HG03039 (cell line): ENCODE results near the gene SPATS2L.

Experiments used
- ATAC-seq: cut with Tn5 transposase; IDR thresholded peaks from one replicate; pipeline ENCODE4 v1.9.1; 2021; ENCODE audit warnings: mild to moderate bottlenecking, moderate library complexity; ENCODE audit not compliant: unreplicated experiment

The SPATS2L gene

DNA sequence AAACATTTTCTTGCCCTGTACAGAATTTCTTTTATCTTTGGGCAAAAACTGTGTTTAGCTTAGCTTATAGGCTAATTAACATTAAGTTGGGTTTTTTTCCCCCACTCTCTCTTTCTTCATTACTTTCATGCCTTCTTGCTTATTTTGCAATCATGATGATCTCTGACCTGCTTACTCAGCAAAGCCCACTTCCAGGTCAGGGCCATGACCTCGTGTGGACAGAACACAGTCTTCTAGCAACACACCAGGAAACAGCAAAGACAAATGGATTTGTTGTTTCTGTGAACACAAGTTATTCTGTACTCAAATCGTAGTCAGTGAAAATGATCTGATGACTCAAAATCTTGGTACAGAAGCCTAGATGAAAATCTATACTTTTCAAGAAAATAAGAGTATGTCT, 60.7 kb downstream of the SPATS2L start:
- no peak for ATAC-seq

- no peak for ATAC-seq
Observed at GRCh38 chr2:200369886-200370285, 63.4 kb downstream of the SPATS2L start.

GRCh38 chr2:200373231-200373630, 66.7 kb downstream of the SPATS2L start:
- no peak for ATAC-seq

DNA sequence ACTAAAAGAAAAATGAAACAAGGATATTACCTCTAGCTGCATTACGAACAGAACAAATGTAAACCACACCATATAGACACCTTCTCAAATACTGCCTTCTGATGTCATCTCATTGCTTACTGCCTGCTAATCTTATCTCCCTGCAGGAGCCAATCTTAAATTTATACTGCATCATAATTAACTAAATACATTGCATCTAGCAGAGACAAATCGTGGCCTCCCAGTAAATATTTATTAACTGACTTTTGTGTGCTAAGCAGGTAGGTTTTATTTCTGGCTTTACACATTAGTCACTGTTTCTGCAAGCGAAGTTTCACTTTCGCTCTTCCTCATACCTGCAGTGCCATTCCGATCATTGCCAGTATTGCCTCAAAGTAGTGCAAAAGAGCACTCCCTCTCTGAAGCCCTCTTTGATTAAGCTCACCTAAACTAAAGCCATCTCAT, 67.5 kb downstream of the SPATS2L start:
- ATAC-seq: peak; percentile 94

GRCh38 chr2:200376513-200377354, 70.2 kb downstream of the SPATS2L start:
- no peak for ATAC-seq

DNA sequence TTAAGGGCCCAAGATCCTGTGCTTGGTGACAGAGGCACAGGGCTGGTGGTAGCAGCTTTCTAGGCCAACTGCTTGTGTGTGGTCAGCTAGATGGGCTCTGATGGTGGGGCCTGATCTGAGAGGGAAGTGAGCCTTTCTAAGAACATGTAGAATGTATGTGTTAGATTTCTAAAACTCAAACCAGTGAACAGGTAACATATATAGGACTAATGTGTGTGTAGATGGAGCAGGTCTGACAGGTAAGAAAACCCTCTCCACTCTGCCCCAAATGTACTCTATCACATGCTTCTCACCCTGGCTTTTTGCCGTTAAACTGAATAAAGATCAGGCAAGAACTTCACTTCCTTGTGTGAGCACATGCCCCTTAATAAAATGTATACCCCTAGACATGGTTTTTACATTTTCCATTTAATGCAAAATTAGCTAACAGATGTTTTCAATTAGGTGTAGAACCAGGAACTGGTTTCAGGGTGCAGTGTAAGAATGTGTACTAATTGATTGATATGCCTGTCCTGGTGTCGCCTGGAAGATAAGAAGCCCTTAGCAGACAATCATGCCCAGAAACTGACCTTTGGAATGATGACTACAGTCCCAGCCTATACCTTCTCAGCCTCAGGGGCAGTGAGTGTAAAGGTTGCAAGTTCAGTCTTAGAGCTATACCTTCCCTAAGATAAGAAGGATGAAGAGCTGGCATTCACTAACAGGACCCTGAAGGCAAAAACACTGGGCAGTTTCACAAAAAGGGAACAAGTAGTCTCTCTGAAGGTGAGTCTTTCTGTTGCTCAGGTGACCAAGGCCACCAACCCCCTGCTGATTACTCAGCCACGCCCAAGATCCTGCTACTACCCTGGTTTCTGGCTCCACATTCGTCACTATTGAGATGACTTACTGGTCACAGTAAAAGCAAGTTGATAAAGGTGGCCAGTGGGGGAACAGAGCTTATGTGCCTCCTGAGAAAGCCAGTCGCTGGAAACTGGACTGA, 71.2 kb downstream of the SPATS2L start:
- ATAC-seq: no peak

DNA sequence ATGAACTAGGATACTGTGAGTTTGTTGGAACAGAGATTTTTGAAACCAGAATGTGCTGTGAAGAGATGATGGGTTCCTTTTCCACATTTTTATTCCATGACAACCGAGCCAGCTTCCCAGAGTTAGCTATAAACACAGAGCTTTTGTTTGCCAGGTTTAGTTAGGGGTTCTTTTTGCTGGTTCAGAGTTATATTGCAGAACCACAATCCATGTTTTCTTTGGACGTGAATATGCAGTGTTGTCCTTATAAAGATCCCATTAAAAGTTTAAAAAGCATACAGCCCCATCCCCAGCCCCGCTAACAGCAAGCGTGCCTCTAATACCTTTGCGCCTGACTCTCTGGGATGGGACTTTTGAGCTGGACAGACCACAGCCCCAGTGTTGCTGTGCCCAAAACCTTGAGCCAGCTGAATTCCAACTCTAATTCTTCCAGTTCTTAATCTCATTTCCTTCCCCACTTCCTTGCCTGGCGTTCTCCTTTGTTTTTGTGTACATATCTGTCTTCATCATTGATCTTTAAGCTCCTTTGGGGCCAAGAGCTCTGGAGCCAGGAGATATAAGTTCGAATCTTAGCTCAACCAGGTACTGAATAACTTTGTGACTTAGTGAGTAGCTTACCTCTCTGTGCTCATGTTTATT, 72.3 kb downstream of the SPATS2L start:
- ATAC-seq: no peak

GRCh38 chr2:200379481-200380090, 73.1 kb downstream of the SPATS2L start:
- no peak for ATAC-seq

- no peak for ATAC-seq
Observed at GRCh38 chr2:200380091-200380561, 73.6 kb downstream of the SPATS2L start.

DNA sequence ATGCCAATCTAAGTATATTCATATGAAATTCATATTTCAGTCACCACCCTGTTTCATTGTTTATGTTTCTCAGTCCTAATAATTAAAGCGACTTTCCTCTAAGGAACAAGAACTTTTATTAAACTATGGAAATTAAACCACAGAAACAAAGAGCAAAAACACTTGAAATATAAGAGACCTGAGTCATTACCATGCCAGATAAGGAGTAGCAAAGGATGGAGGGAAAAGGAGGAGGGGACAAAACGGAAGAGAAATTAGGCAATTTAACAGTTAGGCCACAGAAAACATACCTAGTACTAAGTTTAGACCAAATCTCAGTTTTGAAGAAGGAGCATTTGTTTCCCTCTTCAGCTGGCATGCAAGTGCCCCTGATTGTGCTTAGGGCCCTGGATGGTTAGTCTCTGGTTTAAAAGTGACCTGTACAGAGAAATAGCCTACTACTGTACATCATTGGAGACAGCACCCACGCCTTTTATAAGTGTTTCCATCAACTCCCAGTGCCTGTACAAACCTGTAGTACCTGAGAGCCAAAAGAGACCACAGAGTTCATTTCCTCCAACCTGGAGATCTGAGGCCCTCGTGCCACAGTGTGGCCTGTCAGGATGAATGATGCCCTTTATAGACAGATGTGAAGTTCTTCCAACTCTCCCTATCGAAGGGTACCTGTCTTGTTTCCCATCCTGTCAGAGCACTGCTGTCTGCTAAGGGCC, 74.5 kb downstream of the SPATS2L start:
- ATAC-seq: no peak

DNA sequence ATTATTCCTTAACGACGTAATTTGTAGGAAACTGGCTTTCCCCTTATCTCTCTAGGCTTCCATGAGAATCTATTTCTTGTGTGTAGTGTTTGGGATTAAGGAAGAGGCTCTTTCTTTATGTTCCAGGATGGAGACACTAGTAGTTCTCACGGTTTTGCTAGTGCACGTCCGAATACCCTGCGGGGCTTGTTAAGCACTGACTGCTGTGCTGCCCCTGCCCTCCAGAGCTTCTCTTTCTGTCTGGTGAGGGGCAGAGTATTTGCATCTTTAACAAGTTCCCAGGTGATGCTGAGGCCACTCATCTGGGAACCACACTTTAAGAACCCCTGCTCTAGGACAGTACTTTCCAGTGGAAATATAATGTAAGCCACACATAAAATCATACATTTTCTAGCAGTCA, 76.4 kb downstream of the SPATS2L start:
- ATAC-seq: no peak

DNA sequence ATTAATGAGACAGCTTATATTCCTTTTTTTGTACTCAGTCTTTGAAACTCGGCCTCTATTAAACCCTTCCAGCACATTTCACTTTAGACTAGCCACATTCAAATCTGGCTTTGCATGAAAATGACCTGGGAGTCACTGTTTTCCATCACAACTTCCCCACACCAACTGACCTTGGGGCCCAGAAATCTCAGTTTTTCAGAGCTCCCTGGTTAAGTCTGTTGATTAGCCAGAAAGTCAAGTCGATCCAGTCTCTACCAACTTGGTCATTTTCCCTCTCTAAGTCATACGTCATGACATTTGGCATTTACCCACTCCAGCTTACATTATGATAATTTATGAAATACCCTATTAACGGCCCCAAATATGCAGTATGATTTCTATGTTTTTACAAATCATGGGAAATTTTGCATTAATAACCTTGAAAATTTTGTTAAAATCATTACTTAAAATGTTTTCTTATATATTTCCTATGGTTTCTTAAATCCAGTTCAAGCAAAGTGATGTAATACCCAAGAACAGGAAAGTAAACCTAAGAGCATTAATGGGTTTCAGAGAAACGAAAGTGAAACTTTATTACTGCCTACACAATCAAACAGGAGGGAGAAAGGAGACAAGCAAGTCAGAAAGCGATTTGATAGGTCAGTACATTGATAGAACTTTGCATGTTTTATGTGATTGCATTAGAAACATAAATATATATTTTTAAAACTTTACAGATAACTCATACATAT, 77.1 kb downstream of the SPATS2L start:
- no peak for ATAC-seq

DNA sequence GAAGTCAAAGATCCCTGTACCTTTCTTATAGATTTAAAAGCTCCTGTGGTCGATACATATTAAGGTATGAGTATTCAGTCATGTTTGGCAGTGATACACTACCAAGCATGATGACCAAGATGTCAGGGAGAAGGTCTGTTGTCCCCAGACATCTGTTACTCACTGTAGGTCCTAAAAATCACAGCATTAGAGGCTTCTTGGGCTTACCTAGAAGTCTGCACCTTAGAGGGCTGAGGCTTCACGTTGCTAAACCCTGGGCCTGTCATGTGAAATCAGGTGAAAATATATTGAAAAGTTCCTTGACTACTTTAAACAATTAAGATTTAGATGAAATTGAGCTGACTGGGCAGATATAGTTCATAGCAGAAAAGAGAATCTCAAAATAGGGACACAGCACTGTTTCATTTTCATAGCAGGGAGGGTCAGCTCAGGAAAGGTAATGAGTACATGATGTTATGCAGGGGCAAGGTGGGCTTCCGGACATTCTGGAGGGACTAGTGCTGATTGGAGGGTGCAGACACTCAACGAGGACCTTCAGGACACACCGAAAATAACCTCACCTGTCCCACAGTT, 78.7 kb downstream of the SPATS2L start:
- ATAC-seq: no peak

GRCh38 chr2:200393191-200393590, 86.7 kb downstream of the SPATS2L start:
- no peak for ATAC-seq

- no peak for ATAC-seq
Observed at GRCh38 chr2:200394045-200394444, 87.6 kb downstream of the SPATS2L start.

DNA sequence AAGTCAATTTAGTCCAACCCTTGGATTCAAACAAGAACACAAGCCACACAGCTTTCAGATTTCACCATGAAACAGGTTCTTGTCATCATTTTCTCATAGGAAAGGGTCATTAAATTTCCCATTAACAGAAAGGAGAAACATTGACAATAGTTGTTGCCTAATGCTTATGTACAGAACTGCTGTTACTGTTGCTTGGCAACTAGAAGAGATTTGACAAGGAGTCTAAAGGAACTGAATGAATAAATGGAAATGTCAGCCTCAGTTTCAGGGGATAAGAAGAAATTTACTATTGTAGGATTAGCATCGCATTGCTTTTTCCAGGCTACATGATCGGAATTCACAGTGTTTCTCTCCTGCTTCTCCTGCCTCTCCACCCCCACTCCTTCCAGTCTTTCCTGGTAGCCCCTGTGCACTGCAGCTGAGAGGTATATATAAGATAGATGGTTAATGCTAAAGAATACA, 90.3 kb downstream of the SPATS2L start:
- ATAC-seq: no peak

DNA sequence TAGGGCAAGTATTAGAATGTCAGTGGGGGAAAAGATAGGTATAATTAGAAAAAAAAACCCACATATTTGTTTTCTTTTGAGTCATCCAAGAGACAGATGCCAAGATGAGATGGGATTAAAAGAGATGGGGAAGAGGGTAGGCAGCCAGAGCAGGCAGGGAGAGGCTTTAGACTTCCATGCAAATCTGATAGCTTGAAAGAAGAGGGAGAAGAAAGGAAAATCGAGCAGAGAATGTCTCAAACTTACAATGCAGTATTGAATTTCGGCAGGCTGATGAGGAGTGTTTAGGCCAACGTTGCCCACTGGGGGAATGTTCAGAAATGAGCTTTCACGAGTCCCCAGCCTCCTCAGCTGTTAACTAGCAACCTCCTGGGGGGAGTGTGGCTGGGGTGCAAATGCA, 91.3 kb downstream of the SPATS2L start:
- no peak for ATAC-seq

GRCh38 chr2:200399046-200399445, 92.6 kb downstream of the SPATS2L start:
- ATAC-seq: no peak

GRCh38 chr2:200399636-200400035, 93.1 kb downstream of the SPATS2L start:
- no peak for ATAC-seq
